GM19438 (cell line): Measurements from ENCODE around the gene EDEM1.
"Not testable (repeated sequence)": the region's sequence is repeated elsewhere in the genome, so short reads cannot be mapped to it uniquely, and the experiment has no call there.

ENCODE experiments used
- ATAC-seq: cut with Tn5 transposase; IDR thresholded peaks from one replicate; pipeline ENCODE4 v1.9.1; 2021; ENCODE audit warnings: low read depth; ENCODE audit not compliant: unreplicated experiment

The EDEM1 gene

GRCh38 chr3:5187156-5187919 is at the start of gene EDEM1:
Gene EDEM1 (plus strand): TSS chr3:5187707. CDS start chr3:5187806, 99 bp downstream.
- ATAC-seq = peak; percentile 68

GRCh38 chr3:5138214-5138981 is 49.1 kb upstream of the EDEM1 start:
- no peak for ATAC-seq

- no peak for ATAC-seq
These were observed 47.3 kb upstream of the EDEM1 start for GRCh38 chr3:5140230-5140621.

GRCh38 chr3:5140839-5141238 is 46.7 kb upstream of the EDEM1 start:
- no peak for ATAC-seq

GRCh38 chr3:5141760-5142159 is 45.7 kb upstream of the EDEM1 start:
- ATAC-seq = no peak

GRCh38 chr3:5143464-5143863 is 44.0 kb upstream of the EDEM1 start:
- ATAC-seq = no peak

- no peak for ATAC-seq
These were observed 43.1 kb upstream of the EDEM1 start for GRCh38 chr3:5144316-5144994.

- ATAC-seq = no peak
These were observed 42.4 kb upstream of the EDEM1 start for GRCh38 chr3:5145120-5145519.

- ATAC-seq = not testable (repeated sequence)
These were observed 40.4 kb upstream of the EDEM1 start for GRCh38 chr3:5147152-5147551.

- no peak for ATAC-seq
These were observed 38.1 kb upstream of the EDEM1 start for GRCh38 chr3:5149306-5149880.

GRCh38 chr3:5151586-5151985 is 35.9 kb upstream of the EDEM1 start:
- ATAC-seq = no peak

- no peak for ATAC-seq
These were observed 34.4 kb upstream of the EDEM1 start for GRCh38 chr3:5153074-5153473.

GRCh38 chr3:5155241-5155640 is 32.3 kb upstream of the EDEM1 start:
- no peak for ATAC-seq

GRCh38 chr3:5160321-5160720 is 27.2 kb upstream of the EDEM1 start:
- no peak for ATAC-seq

GRCh38 chr3:5160940-5161858 is 26.3 kb upstream of the EDEM1 start:
- no peak for ATAC-seq

- ATAC-seq = no peak
These were observed 25.4 kb upstream of the EDEM1 start for GRCh38 chr3:5162102-5162501.

GRCh38 chr3:5165698-5166097 is 21.8 kb upstream of the EDEM1 start:
- ATAC-seq = no peak

- no peak for ATAC-seq
These were observed 20.7 kb upstream of the EDEM1 start for GRCh38 chr3:5166846-5167245.

GRCh38 chr3:5168110-5168509 is 19.4 kb upstream of the EDEM1 start:
- no peak for ATAC-seq

GRCh38 chr3:5169807-5170206 is 17.7 kb upstream of the EDEM1 start:
- no peak for ATAC-seq
